ENCODE measurements around the gene SDS.

DNA sequence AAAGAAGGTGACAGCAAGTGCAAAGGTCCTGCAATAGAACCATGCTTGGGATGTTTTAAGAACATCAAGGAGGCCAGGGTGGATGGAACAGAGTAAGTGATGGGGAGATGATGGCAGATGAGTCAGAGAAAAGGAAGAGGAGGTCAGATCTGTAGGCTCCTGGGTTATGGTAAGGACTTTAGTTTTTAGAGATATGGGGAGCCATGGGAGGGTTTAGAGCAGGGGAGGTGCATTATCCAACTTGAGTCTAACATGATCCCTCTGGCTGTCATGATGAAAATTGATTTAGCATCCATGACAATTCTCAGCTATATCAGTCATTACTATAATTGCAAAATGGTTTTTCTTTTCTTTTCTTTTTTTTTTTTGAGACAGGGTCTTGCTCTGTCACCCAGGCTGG, 52.6 kb downstream of the SDS start:
- TF ChIP-seq, protein P1, sequence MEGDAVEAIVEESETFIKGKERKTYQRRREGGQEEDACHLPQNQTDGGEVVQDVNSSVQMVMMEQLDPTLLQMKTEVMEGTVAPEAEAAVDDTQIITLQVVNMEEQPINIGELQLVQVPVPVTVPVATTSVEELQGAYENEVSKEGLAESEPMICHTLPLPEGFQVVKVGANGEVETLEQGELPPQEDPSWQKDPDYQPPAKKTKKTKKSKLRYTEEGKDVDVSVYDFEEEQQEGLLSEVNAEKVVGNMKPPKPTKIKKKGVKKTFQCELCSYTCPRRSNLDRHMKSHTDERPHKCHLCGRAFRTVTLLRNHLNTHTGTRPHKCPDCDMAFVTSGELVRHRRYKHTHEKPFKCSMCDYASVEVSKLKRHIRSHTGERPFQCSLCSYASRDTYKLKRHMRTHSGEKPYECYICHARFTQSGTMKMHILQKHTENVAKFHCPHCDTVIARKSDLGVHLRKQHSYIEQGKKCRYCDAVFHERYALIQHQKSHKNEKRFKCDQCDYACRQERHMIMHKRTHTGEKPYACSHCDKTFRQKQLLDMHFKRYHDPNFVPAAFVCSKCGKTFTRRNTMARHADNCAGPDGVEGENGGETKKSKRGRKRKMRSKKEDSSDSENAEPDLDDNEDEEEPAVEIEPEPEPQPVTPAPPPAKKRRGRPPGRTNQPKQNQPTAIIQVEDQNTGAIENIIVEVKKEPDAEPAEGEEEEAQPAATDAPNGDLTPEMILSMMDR (conservative IDR thresholded peaks at IDR 0.05), result no peak
- no peak for TF ChIP-seq EZH2 (IDR thresholded peaks at IDR 0.05; ENCODE audit: low read depth)

All from PC-9 (cell line).